Measurements from ENCODE around the gene MYO9B.

GRCh38 chr19:17105556-17105955 lies 30.0 kb downstream of the MYO9B start:
- TF ChIP-seq POLR2A (IDR thresholded peaks at IDR 0.05) (no peak), CTCF (IDR thresholded peaks at IDR 0.05) (no peak)

Data from heart left ventricle (tissue), 13 donors.